GM12892 (cell line): ENCODE measurements around the gene LMTK3.

Experiments
- POLR2A ChIP-seq: IDR thresholded peaks from 2 replicates; pipeline ENCODE4 v1.6.1; 2011; ENCODE audit warnings: low read depth, low read length, control low read depth
- TAF1 ChIP-seq: IDR thresholded peaks from 2 replicates; pipeline ENCODE4 v1.6.1; 2011; ENCODE audit warnings: low read depth, mild to moderate bottlenecking, control low read depth, low read length, borderline replicate concordance

DNA sequence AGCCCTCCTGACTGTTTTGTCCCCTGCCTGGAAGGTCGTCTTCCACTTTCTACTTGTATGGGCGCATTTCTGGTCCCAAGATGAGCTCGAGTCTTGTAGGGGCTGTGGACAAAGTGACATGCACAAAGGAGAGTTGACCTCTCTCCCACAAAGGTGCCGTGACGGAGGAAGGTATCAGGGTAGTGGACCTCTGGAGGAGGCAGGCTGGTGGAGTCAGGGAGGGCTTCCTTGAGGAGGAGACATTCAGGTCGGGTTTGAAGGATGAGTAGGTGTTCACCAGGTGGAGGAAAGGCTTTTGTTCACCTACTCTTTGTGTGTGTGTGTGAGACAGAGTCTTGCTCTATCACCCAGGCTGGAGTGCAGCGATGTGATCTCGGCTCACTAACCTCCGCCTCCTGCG lies 40.8 kb downstream of the LMTK3 start:
- TF ChIP-seq POLR2A (no peak), TAF1 (no peak)
